GM13977 (cell line): Measurements from ENCODE around the gene EVL.

Experiments
- DNase-seq: peaks from one replicate; pipeline ENCODE4 v3.0.0; 2012; ENCODE audit warnings: low spot score
- in situ Hi-C: fragments of 300-500 bp; cut with MboI; formaldehyde crosslinking; loops from one replicate; pipeline ENCODE4 v1.12.0; 2022; ENCODE audit warnings: low sequenced_read_pairs, low pct_unique_long_range_greater_than_20kb, mixed read lengths, inconsistent platforms; ENCODE audit not compliant: unreplicated experiment
- TF ChIP-seq, protein P1 (sequence below): IDR thresholded peaks from 2 replicates; pipeline ENCODE4 v1.5.1; 2012; ENCODE audit warnings: mild to moderate bottlenecking, control low read depth; ENCODE audit not compliant: insufficient read depth; ENCODE audit errors: extremely low read depth, missing control alignments

Gene EVL

GRCh38 chr14:100047600-100047999 is 17.6 kb upstream of the EVL start:
- DNase-seq, result no peak
- in situ Hi-C loops, result no loop called here
- TF ChIP-seq, protein P1, sequence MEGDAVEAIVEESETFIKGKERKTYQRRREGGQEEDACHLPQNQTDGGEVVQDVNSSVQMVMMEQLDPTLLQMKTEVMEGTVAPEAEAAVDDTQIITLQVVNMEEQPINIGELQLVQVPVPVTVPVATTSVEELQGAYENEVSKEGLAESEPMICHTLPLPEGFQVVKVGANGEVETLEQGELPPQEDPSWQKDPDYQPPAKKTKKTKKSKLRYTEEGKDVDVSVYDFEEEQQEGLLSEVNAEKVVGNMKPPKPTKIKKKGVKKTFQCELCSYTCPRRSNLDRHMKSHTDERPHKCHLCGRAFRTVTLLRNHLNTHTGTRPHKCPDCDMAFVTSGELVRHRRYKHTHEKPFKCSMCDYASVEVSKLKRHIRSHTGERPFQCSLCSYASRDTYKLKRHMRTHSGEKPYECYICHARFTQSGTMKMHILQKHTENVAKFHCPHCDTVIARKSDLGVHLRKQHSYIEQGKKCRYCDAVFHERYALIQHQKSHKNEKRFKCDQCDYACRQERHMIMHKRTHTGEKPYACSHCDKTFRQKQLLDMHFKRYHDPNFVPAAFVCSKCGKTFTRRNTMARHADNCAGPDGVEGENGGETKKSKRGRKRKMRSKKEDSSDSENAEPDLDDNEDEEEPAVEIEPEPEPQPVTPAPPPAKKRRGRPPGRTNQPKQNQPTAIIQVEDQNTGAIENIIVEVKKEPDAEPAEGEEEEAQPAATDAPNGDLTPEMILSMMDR, result no peak

GRCh38 chr14:100048786-100049185 is 16.4 kb upstream of the EVL start:
- TF ChIP-seq, protein P1, result no peak
- in situ Hi-C loops, result no loop called here
- DNase-seq, result no peak

DNA sequence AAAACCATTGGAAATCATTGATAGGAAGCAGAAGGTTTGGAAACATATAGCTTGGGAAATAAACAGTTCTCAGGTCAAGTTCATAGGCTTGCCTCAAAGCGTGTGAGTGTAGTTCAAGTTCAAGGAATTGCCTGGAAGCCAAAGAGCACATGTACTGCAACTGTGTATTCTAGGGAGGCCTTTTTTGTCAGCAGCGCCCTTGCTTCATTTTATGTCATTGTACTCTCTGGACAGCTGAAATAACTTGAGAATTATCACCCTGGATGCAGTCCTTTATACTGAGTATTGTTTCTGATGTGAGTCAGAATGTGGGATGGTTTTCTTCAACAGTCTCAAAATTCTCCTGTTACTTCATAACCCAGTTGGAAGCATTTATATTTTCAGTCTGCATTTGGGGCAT is 16.0 kb upstream of the EVL start:
- TF ChIP-seq, protein P1, result no peak
- in situ Hi-C loops, result no loop called here
- no peak for DNase-seq

DNA sequence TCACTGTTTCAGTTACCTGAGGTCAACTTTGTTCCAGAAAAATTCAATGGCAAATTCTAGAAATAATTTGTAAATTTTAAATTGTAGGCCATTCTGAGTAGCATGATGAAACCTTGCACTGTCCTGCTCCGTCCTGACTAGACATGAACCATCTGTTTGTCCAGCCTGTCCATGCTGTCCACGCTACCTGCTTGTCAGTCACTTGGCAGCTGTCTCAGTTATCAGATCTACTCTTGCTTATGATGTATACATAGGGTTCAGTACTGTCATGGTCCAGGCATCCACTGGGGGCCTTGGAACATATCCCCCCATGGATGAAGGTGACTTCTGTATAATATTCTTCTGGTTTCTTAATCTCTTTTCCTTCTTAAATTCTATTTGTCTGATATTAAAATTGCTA is 14.1 kb upstream of the EVL start:
- in situ Hi-C loops, result no loop called here
- TF ChIP-seq, protein P1, result no peak
- DNase-seq, result no peak

DNA sequence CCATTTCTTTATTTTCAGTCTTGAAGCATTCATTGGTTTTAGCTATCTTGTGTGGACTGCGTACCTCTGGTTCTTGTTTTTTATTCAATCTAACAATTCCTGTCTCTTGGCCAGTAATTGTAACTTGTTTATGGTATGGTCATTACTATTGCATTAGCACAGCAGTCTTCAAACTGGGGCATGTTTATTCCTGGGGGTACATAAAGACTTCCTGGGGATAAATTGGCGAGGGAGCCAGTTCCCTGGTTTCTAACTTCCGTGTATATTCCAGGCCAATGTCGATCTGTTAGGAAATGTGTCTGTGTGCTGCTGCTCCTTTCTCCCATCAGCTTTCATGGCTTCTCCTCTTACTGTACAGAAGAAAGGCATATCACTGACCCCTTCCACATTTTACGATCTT is 13.7 kb upstream of the EVL start:
- DNase-seq, result no peak
- TF ChIP-seq, protein P1, result no peak
- in situ Hi-C loops, result no loop called here

DNA sequence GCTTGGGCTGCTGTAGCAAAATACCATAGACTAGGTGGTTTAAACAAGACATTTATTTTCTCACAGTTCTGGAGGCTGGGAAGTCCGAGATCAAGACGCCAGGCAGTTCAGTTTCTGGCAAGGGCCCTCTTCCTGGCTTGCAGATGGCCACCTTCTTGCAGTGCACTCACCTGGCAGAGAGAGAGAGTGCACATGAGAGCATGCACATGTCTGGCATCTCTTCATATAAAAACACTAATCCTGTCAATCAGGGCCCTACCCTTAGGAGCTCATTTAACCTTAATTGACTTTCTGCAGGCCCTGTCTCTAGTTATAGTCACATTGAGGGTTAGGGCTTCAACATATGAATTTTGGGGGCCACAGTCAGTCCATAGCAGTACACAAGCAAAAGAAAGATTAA is 12.4 kb upstream of the EVL start:
- DNase-seq, result no peak
- in situ Hi-C loops, result no loop called here
- TF ChIP-seq, protein P1, result no peak

GRCh38 chr14:100054316-100055075 is 10.7 kb upstream of the EVL start:
- TF ChIP-seq, protein P1, result no peak
- DNase-seq, result no peak
- in situ Hi-C loops, result no loop called here
